OCI-M2 (cell line): Measurements from ENCODE around the gene LIMA1.
"Not testable (repeated sequence)": the region's sequence is repeated elsewhere in the genome, so short reads cannot be mapped to it uniquely, and the experiment has no call there.

Experiments used
- DNase-seq: peaks from one replicate; lab custom pipeline; 2025; ENCODE audit not compliant: unreplicated experiment; lab: John Stamatoyannopoulos, UW

The LIMA1 gene

GRCh38 chr12:50283229-50283923, at the start of gene LIMA1:
Gene LIMA1 (minus strand): TSS chr12:50283520. CDS start chr12:50248751, 34,769 bp downstream.
- DNase-seq, result peak; percentile 47

GRCh38 chr12:50331745-50332144, 48.4 kb upstream of the LIMA1 start:
- DNase-seq, result no peak

GRCh38 chr12:50328664-50329063, 45.3 kb upstream of the LIMA1 start:
- not testable (repeated sequence) for DNase-seq

GRCh38 chr12:50326590-50327284, 43.4 kb upstream of the LIMA1 start:
- DNase-seq, result no peak

- DNase-seq, result no peak
Observed at GRCh38 chr12:50325890-50326391, 42.6 kb upstream of the LIMA1 start.

- not testable (repeated sequence) for DNase-seq
Observed at GRCh38 chr12:50324770-50325169, 41.5 kb upstream of the LIMA1 start.

DNA sequence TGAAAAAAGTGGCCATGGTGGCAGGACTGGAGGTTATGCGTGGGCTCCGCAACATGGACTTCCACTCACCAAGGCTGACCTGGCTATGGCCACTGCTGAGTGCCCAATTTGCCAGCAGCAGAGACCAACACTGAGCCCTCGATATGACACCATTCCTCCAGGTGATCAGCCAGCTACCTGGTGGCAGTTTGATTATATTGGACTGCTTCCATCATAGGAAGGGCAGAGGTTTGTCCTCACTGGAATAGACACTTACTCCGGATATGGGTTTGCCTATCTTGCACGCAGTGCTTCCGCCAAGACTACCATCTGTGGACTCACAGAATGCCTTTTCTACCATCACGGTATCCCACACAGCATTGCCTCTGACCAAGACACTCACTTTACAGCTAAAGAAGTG, 40.8 kb upstream of the LIMA1 start:
- DNase-seq, result not testable (repeated sequence)

GRCh38 chr12:50322206-50322605, 38.9 kb upstream of the LIMA1 start:
- no peak for DNase-seq

DNA sequence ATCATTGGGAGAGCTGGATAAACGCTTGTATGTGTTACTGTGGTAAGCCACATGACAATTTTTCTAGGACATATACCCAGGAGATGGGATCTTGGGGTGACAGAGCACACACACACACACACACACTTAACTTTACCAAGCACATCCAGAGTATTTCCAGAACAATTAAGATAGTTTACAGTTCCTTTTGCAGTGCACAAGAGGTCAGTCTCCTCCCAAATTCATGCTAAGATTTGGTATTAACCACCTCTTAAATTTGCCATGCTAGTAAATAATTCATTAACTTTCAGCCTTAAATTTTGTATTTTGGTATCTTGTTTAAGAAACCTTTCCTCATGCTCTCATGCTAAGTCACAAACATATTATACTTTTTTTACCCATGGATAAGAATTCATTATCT, 33.9 kb upstream of the LIMA1 start:
- no peak for DNase-seq

GRCh38 chr12:50315803-50316202, 32.5 kb upstream of the LIMA1 start:
- no peak for DNase-seq

DNA sequence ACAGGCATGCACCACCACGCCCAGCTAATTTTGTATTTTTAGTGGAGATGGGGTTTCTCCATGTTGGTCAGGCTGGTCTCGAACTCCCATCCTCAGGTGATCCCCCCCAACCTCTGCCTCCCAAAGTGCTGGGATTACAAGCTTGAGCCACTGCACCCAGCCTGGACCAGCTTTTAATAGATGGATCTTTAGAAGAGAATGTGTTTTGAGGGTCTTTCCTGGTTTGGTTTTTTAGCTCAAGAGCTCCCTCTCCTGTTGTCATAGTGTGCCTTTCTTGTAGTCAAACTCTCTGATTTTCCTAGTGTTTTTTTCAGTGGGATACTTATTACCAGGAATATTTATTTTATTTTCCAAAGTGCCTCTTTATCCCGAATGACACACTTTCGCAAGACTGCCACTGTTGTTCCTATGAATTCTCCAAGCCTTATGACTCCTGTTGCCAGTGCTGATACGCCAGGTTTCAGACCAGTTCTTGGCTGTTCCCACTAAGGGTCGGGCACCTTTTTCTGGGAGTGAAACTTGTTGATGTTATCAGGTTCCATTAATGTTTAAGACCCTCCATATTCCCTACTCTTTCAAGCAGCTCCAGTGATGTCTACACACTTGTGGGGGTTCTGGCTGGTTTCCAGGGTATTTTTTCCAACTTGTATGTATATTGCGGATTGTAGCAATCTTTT, 31.5 kb upstream of the LIMA1 start:
- DNase-seq, result no peak

- DNase-seq, result not testable (repeated sequence)
Observed at GRCh38 chr12:50313971-50314370, 30.7 kb upstream of the LIMA1 start.

DNA sequence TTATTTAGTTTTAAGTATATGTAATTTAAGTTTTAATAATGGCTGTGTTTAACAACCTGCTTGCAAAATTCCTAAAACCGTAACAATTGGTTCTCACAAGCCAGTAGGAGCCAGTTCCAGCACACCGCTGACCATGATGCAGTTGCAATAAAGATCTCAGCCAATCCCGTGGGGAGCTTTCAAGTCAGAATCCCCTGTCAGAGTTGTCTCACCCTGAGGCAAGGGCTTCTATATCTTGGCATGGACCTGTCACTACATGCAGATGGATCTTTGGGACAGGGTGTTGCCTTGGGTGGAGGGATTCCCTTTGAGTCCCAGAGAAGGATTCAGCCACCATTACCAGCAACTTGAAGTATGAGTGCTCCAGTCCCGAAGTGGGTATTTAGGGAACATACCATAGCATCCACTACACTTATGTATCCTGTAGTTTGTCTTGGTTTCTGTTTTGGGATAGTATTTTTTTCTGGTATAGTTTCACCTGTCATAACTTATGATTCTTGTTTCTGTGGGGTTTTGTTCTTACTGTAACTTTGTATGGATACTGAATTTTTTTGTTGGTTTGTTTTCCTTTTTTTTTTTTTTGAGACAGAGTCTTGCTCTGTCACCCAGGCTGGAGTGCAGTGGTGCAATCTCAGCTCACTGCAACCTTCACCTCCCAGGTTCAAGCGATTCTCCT, 30.1 kb upstream of the LIMA1 start:
- no peak for DNase-seq

DNA sequence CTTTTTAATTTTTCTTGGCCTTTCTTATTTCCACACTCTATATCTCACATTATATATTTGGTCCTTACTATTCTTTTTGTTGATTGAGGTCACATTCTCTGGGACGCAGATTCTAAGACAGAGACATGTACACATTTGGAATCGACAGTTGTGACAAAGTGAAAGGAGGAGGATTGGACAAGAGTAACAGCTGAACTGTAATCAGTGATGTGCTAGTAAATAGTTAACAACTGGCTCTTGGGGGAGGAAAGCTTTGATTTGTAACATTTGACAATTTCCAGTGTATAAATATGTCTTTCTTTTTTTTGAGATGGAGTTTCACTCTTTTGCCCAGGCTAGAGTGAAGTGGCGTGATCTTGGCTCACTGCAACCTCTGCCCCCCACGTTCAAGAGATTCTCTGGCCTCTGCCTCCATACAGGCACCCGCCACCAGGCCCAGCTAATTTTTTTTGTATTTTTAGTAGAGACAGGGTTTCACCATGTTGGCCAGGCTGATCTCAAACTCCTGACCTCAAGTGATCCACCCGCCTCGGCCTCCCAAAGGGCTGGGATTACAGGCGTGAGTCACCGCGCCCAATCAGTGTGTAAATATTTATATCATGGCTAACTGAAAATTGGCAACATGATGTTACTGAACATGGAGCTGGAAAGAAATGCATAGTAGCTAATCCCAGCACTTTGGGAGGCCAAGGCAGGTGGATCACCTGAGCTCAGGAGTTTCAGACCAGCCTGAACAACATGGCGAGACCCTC, 28.7 kb upstream of the LIMA1 start:
- DNase-seq, result not testable (repeated sequence)

GRCh38 chr12:50309950-50310349, 26.6 kb upstream of the LIMA1 start:
- DNase-seq, result no peak

DNA sequence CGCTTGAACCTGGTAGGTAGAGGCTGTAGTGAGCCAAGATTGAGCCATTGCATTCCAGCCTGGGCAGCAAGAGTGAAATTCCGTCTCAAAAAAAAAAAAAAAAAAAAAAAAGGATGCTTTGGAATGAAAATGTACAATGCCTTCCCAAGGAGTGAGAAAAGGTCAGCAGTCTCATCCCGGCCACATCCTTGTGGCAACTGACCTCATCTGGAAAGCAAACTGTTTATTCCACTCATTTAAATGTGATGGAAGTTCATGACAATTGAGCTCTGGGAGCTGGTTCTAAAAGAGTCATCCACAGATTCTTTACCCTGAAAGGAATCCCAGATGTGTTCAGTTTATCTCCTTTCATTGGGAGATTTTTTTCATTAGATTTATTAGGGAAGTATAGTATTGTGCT, 19.4 kb upstream of the LIMA1 start:
- no peak for DNase-seq

DNA sequence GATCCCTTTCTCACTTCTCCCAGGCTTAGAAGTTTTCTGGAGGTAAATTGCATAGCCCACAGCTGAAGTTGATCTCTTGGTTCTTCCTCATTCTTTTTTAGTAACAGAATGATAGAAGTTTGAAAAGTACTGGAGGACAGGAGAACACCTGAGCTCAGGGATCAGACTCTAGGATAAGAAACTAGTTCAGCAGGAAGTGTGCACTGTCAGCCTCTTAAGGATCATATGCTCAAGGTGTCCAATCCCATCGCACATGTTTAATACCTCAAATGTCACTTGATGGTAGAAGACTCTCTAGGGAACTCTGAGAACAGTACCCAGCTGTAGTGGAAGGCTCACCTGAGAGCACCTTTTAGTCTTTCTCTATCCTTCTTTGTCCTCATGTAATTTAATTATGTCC, 14.7 kb upstream of the LIMA1 start:
- no peak for DNase-seq

GRCh38 chr12:50297027-50297426, 13.7 kb upstream of the LIMA1 start:
- no peak for DNase-seq

DNA sequence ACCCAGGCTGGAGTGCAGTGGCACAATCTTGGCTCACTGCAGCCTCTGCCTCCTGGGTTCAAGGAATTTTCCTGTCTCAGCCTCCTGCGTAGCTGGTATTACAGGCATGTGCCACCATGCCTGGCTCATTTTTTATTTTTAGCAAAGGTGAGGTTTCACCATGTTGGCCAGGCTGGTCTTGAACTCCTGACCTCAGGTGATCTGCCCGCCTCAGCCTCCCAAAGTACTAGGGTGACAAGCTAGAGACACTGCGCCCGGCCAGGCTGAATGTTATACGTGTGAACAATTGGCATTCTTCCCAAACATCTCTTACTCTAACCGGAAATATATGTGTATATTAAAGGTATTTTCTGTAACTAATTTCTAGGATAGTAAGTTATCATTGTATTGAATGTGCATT, 13.2 kb upstream of the LIMA1 start:
- no peak for DNase-seq

DNA sequence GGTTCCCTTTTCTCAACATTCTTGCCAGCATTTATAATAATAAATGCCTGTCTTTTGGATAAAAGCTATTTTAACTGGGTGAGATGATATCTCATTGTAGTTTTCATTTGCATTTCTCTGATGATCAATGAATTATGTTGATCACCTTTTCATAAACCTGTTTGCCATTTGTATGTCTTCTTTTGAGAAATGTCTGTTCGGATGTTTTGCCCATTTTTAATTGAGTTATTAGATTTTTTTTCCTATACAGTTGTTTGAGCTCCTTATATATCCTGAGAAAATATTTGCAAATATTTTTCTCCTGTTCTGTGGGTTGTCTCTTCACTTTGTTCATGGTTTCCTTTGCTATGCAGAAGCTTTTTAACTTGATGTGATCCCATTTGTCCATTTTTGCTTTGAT, 8.1 kb upstream of the LIMA1 start:
- no peak for DNase-seq

GRCh38 chr12:50290692-50291091, 7.4 kb upstream of the LIMA1 start:
- DNase-seq, result not testable (repeated sequence)
